Ramos (cell line): Measurements from ENCODE around the gene SPSB2.
"Not testable (repeated sequence)": the region's sequence is repeated elsewhere in the genome, so short reads cannot be mapped to it uniquely, and the experiment has no call there.

Experiments used
- in situ Hi-C: fragments of 300-500 bp; cut with MboI; formaldehyde crosslinking; loops from one replicate; pipeline ENCODE4 v1.14.3; 2022; ENCODE audit warnings: low sequenced_read_pairs; ENCODE audit not compliant: unreplicated experiment

The SPSB2 gene

DNA sequence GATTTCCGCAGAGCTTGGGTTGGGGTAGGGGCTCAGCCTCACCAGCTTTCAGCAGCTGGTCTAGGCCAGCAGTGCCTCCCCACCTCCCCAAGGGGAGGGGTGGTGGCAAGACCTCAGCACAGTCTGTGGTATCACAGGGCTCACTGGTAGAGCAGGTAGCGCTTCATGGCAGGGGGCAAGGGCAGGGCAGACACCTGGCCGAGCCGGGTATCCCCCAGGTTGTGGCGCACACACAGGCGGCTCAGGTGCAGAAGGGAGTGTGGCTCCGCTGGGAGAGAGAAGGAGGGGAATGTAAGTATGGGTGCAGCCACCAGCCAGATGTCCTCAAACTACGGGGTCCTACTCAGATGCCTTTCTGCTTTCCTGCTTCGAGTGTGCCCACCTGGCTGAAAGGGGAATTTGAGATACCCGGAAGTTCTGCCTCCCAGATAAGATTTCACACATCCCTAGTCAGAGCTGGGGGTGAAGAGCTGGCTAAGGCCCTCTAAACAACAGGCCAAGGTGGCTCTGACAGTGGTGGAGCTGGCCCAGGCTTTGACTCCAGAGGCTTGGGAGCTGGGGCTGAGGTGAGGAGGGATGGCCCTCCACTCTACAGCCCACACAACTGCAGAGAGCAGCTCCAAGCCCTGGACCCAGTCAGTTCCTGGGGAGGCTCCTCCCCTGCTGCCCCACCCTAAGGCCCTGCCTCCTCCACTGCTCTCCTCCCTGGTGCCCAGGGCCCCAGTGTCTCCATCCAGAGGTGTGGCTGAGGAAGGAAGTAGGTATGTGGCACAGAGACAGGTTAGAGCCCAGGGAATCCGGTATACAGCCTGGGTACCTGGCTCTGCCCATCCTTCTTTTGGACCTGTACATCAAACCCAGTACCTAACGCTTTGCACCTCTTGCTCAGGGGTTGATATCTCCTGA is 1.8 kb downstream of the SPSB2 start:
- in situ Hi-C loops, result no loop called here

GRCh38 chr12:6870304-6870703 is 2.8 kb downstream of the SPSB2 start:
- in situ Hi-C loops, result not testable (repeated sequence)

GRCh38 chr12:6869049-6870021 is 3.8 kb downstream of the SPSB2 start:
- in situ Hi-C loops, result no loop called here

DNA sequence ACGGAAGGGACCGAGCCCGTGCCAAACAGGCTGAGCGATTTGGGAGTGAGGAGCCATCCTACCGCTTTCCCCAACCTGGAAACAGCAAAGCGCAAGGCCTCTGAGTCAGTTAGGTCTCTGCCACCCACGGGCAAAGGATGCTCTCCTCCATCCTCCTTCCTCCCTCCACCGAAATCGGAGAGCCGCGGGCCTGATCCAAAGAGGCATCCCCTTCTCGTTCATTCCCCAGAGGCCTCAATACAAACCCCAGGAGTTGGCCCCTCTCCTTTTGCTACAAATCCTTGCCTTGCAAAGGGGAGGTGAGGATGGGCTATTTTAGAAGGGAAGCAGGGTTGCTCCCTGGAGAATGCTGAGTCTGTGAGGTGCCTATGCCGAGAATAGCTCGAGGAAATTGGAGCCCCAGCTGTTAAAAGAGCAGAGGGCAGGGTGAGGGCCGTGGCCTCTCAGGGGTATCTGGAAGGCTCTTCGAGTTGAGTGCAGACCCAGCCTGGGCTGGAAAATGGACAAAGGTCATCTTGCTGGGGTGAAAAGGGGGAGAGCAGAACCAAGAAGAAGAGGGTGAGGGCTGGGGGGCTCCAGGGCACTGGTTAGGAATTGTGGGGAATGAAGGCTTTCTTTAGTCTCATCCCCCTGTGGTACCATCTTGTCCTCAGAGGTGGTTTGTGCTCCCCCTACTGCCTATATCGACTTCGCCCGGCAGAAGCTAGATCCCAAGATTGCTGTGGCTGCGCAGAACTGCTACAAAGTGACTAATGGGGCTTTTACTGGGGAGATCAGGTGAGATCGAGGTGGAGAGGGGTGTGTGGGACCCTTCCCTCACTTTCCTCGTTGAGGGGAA is 4.7 kb downstream of the SPSB2 start:
- in situ Hi-C loops, result no loop called here

DNA sequence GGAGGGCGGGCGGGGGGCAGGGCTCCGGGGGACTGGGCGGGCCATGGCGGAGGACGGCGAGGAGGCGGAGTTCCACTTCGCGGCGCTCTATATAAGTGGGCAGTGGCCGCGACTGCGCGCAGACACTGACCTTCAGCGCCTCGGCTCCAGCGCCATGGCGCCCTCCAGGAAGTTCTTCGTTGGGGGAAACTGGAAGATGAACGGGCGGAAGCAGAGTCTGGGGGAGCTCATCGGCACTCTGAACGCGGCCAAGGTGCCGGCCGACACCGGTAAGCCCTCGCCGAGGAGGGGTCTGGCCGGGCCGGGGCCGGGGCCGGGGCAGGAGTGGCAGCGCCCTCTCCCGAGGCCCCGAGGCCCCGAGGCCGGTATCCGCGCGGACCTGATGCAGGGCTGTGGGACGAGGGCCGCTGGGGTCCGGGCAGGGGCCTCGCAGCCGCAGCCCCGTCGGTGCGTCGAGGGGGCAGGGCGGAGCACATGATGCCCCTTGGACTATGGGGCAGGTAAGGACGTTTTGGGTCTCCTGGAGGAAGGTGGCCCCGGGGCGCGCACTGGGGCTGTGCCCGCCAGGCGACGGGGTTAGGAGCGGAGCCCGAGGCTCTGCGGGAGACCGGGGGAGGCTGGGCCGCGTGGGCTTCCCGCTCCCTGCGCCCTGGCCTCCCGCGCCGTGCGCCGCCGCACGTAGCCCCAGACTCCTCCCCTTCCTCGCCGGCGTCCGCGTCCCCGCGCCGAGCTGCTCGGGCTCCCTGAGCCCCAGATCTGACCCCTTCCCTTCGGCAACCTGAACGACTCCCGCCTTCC is 5.5 kb downstream of the SPSB2 start, which contains the start of gene TPI1:
Gene TPI1, plus strand, starts transcription at position 119 of the 798 bp plus-strand sequence. Its CDS starts 36 bp downstream, at position 155.
- in situ Hi-C loops, result no loop called here

GRCh38 chr12:6866920-6867412 is 6.1 kb downstream of the SPSB2 start:
- in situ Hi-C loops, result no loop called here

DNA sequence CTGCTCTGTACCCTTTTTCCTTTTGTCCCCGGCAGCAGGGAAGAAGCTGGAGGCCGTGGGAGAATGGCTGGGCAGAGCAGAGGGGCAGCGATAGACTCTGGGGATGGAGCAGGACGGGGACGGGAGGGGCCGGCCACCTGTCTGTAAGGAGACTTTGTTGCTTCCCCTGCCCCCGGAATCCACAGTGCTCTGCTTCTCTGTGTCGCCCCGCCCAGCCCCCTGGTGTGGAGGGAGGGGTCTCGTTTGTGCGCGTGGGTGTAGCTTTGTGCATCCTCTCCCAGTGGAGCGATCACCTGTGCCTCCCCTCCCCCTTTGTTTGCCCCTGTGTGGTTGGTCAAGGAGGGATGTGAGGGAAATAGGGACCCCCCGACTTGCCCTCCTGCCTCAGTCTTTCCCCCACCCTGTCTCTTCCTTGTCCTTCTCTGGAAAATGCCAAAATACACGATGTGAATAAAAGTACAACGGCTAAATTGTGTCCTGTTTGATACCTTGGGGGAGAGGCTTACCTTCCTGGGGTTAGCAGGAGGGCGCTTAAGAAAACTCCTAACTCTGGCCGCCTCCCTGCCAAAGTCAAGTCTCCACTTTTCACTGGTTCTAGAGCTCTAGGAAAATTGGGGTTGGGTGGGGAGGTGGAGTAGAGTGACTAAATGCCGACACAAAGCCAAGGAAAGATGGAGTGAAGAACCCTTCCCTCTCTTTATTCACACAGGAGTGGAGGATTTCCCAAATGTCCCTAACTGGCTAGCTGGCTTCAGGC is 6.8 kb downstream of the SPSB2 start:
- in situ Hi-C loops, result no loop called here

DNA sequence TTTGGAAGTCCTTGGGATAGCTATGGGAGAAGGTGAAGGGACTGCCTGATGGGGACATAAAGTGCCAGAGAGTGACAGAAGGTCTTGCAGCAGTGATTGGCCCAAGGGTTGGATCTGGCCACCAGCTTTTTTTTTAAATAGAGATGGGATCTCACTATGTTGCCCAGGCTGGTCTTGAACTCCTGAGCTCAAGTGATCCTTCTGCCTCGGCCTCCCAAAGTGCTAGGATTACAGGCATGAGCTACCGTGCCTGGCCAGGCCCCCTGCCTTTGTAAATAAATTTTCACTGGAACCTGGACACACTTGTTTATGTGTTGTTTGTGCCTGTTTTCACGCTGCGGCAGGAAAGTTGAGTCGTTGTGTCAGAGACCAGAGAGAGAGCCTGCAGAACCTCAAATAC is 7.8 kb downstream of the SPSB2 start:
- in situ Hi-C loops, result not testable (repeated sequence)

DNA sequence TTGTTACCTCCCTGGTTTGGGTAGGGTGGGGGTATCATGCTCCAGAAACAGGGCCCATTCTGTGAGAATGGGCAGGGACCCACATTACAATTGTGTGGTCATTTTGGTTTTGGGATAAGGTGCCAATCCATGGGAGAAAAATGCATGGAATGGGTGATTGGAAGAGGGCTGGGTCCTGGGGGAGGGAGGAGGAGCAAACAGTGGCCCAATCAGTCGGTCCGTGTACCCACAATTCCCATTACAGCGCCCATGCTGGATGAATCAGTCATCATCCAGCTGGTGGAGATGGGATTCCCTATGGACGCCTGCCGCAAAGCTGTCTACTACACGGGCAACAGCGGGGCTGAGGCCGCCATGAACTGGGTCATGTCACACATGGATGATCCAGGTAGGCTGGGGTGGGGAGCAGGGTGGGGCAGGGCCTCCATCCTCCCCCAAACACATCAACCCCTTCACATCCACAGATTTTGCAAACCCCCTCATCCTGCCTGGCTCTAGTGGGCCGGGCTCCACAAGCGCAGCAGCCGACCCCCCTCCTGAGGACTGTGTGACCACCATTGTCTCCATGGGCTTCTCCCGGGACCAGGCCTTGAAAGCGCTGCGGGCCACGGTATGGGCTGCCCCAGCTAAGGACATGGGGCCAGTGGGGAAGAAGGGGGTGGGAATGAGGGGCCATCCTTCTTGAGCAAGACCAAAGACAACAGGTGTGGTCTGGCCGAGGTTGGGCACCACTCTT is 9.3 kb downstream of the SPSB2 start:
- in situ Hi-C loops, result no loop called here

GRCh38 chr12:6863033-6863432 is 10.1 kb downstream of the SPSB2 start:
- in situ Hi-C loops, result no loop called here

- in situ Hi-C loops, result no loop called here
These were observed 11.7 kb downstream of the SPSB2 start for GRCh38 chr12:6861391-6861790.

GRCh38 chr12:6860942-6861341 is 12.2 kb downstream of the SPSB2 start:
- in situ Hi-C loops, result no loop called here

- in situ Hi-C loops, result no loop called here
These were observed 13.0 kb downstream of the SPSB2 start for GRCh38 chr12:6860116-6860515.

GRCh38 chr12:6858799-6859198 is 14.3 kb downstream of the SPSB2 start:
- in situ Hi-C loops, result no loop called here

DNA sequence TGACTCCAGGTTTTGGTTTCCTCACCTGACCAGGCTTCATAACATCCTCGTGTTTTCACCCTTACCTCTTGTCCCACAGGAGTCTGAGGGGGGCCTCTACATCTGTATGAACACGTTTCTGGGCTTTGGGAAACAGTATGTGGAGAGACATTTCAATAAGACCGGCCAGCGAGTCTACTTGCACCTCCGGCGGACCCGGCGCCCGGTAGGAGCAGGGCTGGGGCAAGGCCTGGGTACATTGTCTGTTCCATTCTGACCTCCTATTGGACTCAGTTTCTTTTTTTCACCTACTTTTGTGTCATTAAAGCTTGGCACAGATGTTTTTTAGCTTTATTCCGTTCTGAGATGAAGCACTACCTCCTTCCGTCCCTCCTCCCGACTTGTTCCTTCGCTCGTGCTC is 17.8 kb downstream of the SPSB2 start:
- in situ Hi-C loops, result no loop called here

DNA sequence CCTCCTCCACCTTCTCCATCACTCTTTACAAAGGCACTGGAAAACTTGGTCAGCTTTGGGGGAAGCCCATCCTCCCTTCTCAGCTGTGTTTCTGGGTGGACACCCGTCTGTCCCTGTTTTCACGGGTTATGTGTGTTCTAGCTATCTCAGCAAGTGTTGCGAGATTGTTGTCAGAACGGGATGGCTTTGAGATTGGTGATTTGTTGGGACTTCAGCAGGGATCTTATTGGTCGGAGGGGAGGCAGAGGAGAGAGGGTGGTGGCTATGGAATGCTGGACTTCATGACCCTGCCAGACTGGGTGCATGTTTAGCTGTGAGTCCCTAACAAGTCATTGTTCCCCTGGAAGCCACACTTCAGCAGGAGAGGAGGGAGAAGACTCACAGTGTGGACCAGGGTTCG is 19.1 kb downstream of the SPSB2 start:
- in situ Hi-C loops, result no loop called here

DNA sequence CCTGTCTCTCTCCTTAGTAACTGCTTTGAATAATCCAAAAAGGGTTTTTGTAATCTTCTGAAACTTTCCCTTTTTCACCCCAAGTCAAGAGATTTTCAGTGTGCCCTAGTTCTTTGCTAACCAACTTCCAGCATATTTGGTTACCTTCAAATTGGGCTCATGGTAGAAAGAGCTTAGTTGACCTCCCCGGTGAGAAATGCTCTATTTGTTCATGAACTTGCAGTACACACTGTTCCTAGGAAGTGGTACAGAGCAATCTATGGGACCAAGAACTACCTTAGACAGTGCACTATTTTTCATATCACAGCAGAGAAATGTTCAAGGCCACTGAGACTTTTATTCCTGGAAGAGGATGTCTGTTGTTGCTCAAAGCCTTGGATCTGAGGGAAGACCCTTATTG is 19.5 kb downstream of the SPSB2 start:
- in situ Hi-C loops, result no loop called here
